Breast epithelium (tissue), 3 donors: ENCODE data around the gene RPUSD2.

Experiments used
- POLR2A ChIP-seq: fragments of 450-650 bp; IDR thresholded peaks from one replicate; pipeline ENCODE4 v1.6.1; 2016; ENCODE audit warnings: antibody characterized with exemption, mild to moderate bottlenecking, moderate library complexity
- POLR2AphosphoS5 ChIP-seq, 3 donors: sonication (generic); formaldehyde crosslinking; IDR thresholded peaks; one replicate each; pipeline ENCODE4 v1.6.1; 2017; ENCODE audit warnings: antibody characterized with exemption in 3 of 3
- TF ChIP-seq, protein P1 (sequence below), 3 donors: fragments of 450-650 bp; IDR thresholded peaks; one replicate each; pipeline ENCODE4 v1.5.1; 2016 to 2017; ENCODE audit warnings: antibody characterized with exemption in 3 of 3, mild to moderate bottlenecking in 3 of 3, moderate library complexity in 3 of 3

DNA sequence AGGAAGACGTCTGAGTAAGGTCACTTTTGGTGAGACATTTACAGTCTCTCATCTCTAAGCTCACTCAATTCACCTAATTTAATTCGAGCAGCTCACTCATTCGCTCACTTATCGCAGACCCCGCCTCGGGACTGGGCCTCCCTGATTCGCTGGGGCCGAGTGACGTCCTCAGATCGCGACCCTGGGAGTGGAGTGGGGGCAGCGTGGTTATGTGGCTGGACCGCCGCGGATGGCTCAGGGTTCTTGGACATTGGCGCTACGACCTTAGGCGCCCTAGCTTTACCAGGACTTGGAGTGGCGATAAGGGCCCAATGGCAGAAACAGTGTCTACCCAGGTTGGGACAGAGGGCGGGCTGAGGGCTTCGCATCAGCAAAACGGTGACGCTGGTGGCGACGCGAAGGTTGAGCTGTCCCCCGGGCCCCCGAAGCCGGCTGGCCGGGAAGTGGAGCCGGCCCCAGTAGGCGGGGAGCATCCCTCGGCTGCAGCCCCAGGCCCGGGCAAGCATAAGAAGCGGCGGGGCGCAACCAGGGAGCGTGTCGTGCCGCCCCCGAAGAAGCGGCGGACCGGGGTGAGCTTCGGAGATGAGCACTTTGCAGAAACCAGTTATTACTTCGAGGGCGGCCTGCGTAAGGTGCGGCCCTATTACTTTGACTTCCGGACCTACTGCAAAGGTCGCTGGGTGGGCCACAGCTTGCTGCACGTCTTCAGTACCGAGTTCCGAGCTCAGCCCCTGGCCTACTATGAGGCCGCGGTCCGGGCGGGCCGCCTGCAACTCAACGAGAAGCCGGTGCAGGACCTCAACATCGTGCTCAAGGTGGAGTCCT, at the start of gene RPUSD2:
- TF ChIP-seq POLR2A = peak; percentile 62
- TF ChIP-seq, protein P1, sequence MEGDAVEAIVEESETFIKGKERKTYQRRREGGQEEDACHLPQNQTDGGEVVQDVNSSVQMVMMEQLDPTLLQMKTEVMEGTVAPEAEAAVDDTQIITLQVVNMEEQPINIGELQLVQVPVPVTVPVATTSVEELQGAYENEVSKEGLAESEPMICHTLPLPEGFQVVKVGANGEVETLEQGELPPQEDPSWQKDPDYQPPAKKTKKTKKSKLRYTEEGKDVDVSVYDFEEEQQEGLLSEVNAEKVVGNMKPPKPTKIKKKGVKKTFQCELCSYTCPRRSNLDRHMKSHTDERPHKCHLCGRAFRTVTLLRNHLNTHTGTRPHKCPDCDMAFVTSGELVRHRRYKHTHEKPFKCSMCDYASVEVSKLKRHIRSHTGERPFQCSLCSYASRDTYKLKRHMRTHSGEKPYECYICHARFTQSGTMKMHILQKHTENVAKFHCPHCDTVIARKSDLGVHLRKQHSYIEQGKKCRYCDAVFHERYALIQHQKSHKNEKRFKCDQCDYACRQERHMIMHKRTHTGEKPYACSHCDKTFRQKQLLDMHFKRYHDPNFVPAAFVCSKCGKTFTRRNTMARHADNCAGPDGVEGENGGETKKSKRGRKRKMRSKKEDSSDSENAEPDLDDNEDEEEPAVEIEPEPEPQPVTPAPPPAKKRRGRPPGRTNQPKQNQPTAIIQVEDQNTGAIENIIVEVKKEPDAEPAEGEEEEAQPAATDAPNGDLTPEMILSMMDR (IDR thresholded peaks at IDR 0.05) = no peak
- TF ChIP-seq POLR2AphosphoS5 (IDR thresholded peaks at IDR 0.05) = peak; percentile 91 to 95 (median 95)
